Lower leg skin (tissue), 4 donors: ENCODE data around the gene ECE2. TPM values are rescaled to one million over a fixed set of nuclear protein-coding genes. Genes with fewer than 3 reads are reported as not detected.
"Not testable (repeated sequence)": the region's sequence is repeated elsewhere in the genome, so short reads cannot be mapped to it uniquely, and the experiment has no call there.

Experiments
- DNase-seq, 2 donors: peaks; one replicate each; pipeline ENCODE4 v3.0.0-alpha.2; 2019; ENCODE audit warnings: low spot score in 2 of 2
- H3K4me3 ChIP-seq: fragments of 200-600 bp; sonication (generic); 2 replicates; pipeline ENCODE4 v1.5.1; 2017; ENCODE audit warnings: mild to moderate bottlenecking, low read depth; ENCODE audit not compliant: poor library complexity, severe bottlenecking
- CTCF ChIP-seq, 3 donors: fragments of 450-650 bp; IDR thresholded peaks; one replicate each; pipeline ENCODE4 v1.5.1; 2016; ENCODE audit warnings: antibody characterized with exemption in 3 of 3, mild to moderate bottlenecking in 3 of 3, moderate library complexity in 2 of 3
- POLR2A ChIP-seq, 2 donors: fragments of 450-650 bp; IDR thresholded peaks; one replicate each; pipeline ENCODE4 v1.6.1; 2016 to 2017; ENCODE audit warnings: antibody characterized with exemption in 2 of 2, mild to moderate bottlenecking in 1 of 2, moderate library complexity in 1 of 2
- WGBS, 2 donors: methylation state at CpG; one replicate each; pipeline ENCODE4 v1.1.5; 2018; 5-methylcytosine and 5-hydroxymethylcytosine counted together
- intact Hi-C: fragments of 100-400 bp; cut with DNase I; formaldehyde crosslinking; loops from one replicate; pipeline ENCODE4 v1.15.0; 2023; ENCODE audit warnings: low total_unique reads
- total RNA-seq, 4 donors: library from RNA; depleted of rRNA; stranded (reverse); fragments of >200 nt; gene quantifications; one replicate each; pipeline ENCODE4 v1.1.0, GENCODE V29; 2016

The ECE2 gene
- total RNA-seq, 4 donors from 2014 or later = not detected

- 2% methylated on average over 18 to 22 of the region's 67 CpGs for WGBS, 2 donors
- TF ChIP-seq POLR2A (IDR thresholded peaks at IDR 0.05) (no peak), CTCF (IDR thresholded peaks at IDR 0.05) (no peak)
- H3K4me3 ChIP-seq = peak within 1 kb of the TSS; percentile 15
- intact Hi-C loops = no loop called here
- DNase-seq = no peak
These were observed 14.5 kb upstream of the ECE2 start, which contains the start of gene CAMK2N2 for GRCh38 chr3:184261270-184261853. TSS of gene CAMK2N2 (minus strand) at chr3:184261553. CDS start at chr3:184261285, 268 bp downstream.

GRCh38 chr3:184261854-184262763 lies 13.7 kb upstream of the ECE2 start:
- DNase-seq = no peak
- H3K4me3 ChIP-seq = no peak overlapping the region
- 1 to 2% methylated on average over 47 to 48 of the region's 66 CpGs for whole genome bisulfite sequencing, 2 donors
- intact Hi-C loops = no loop called here
- no peak for TF ChIP-seq CTCF (IDR thresholded peaks at IDR 0.05)
- no peak for TF ChIP-seq POLR2A (IDR thresholded peaks at IDR 0.05)

- intact Hi-C loops = no loop called here
- no peak for DNase-seq
- 16 to 17% methylated on average over 15 of the region's 15 CpGs for WGBS, 2 donors
- no peak overlapping the region for H3K4me3 ChIP-seq
- no peak for TF ChIP-seq CTCF (IDR thresholded peaks at IDR 0.05)
- no peak for TF ChIP-seq POLR2A (IDR thresholded peaks at IDR 0.05)
These were observed 13.1 kb upstream of the ECE2 start for GRCh38 chr3:184262764-184263179.

GRCh38 chr3:184267249-184267648 lies 8.6 kb upstream of the ECE2 start:
- WGBS, 2 donors = 91 to 93% methylated on average over 1 of the region's 1 CpG
- DNase-seq, H3K4me3 ChIP-seq, intact Hi-C loops: not testable (repeated sequence)

GRCh38 chr3:184272269-184272668 lies 3.6 kb upstream of the ECE2 start:
- intact Hi-C loops = no loop called here
- 45 to 47% methylated on average over 1 of the region's 1 CpG for WGBS, 2 donors

More at GRCh38 chr3:184272269-184272668, 3.6 kb upstream of the ECE2 start:
- TF ChIP-seq CTCF (IDR thresholded peaks at IDR 0.05) (no peak), POLR2A (IDR thresholded peaks at IDR 0.05) (no peak)
- no peak for DNase-seq
- H3K4me3 ChIP-seq = no peak overlapping the region
